Lung (tissue), 12 donors: Measurements from ENCODE around the gene LDLRAP1. TPM values are rescaled to one million over a fixed set of nuclear protein-coding genes. Genes with fewer than 3 reads are reported as not detected.

Experiments used
- ATAC-seq: fragments of 200-7000 bp; cut with Tn5 transposase; one replicate; pipeline ENCODE4 v1.9.1; 2020; ENCODE audit warnings: moderate number of reproducible peaks; ENCODE audit not compliant: insufficient read depth, low FRiP score
- DNase-seq, 3 donors: peaks; one replicate each; pipeline ENCODE4 v3.0.0-alpha.2; 2013 to 2017
- H3K27ac ChIP-seq, 2 donors: one replicate each; pipeline ENCODE4 v1.5.1; 2013; ENCODE audit warnings: mild to moderate bottlenecking in 2 of 2, moderate library complexity in 2 of 2, control low read depth in 1 of 2, inconsistent platforms in 1 of 2, low read depth in 1 of 2, low read length in 1 of 2
- H3K27me3 ChIP-seq, 3 donors: one replicate each; pipeline ENCODE4 v1.5.1; 2013; ENCODE audit warnings: low read length in 2 of 3; ENCODE audit not compliant: control insufficient read depth in 3 of 3, insufficient read depth in 3 of 3
- H3K36me3 ChIP-seq, 4 donors: one replicate each; pipeline ENCODE4 v1.5.1; 2013; ENCODE audit warnings: low read length in 4 of 4, mild to moderate bottlenecking in 1 of 4, moderate library complexity in 1 of 4; ENCODE audit not compliant: control insufficient read depth in 4 of 4, insufficient read depth in 4 of 4
- H3K4me1 ChIP-seq, 5 donors: one replicate each; pipeline ENCODE4 v1.5.1; 2013; ENCODE audit warnings: low read length in 5 of 5, mild to moderate bottlenecking in 2 of 5, moderate library complexity in 1 of 5; ENCODE audit not compliant: control insufficient read depth in 5 of 5, insufficient read depth in 5 of 5
- H3K4me3 ChIP-seq: one replicate; pipeline ENCODE4 v1.5.1; 2013; ENCODE audit warnings: mild to moderate bottlenecking, control low read depth, moderate library complexity
- H3K9ac ChIP-seq, 2 donors: one replicate each; pipeline ENCODE4 v1.5.1; 2013; ENCODE audit warnings: low read length in 2 of 2, control low read depth in 1 of 2; ENCODE audit not compliant: insufficient read depth in 1 of 2
- H3K9me3 ChIP-seq, 4 donors: one replicate each; pipeline ENCODE4 v1.5.1; 2013; ENCODE audit warnings: low read length in 3 of 4, mild to moderate bottlenecking in 1 of 4, moderate library complexity in 1 of 4; ENCODE audit not compliant: control insufficient read depth in 4 of 4, insufficient read depth in 3 of 4
- CTCF ChIP-seq: IDR thresholded peaks from 2 replicates; pipeline ENCODE4 v1.5.1; 2012; ENCODE audit warnings: mild to moderate bottlenecking; ENCODE audit errors: control extremely low read depth, extremely low read depth
- WGBS, 2 donors: extraction: QIAGEN DNeasy Blood & Tissue Kit; methylation state at CpG; one replicate each; pipeline ENCODE4 v1.1.7; 2013; 5-methylcytosine and 5-hydroxymethylcytosine counted together
- polyA plus RNA-seq, 2 donors: library from polyadenylated mRNA; stranded (reverse); fragments of 200-250 nt; gene quantifications; one replicate each; pipeline ENCODE4 v1.2.1, GENCODE V29; 2013
- total RNA-seq, 2 donors: library from RNA; depleted of rRNA in 1 of 2; stranded (reverse); fragments of >200 nt in 1 of 2; gene quantifications; one replicate each; pipeline ENCODE4 v1.2.1, GENCODE V29; 2014 to 2021
- donor health status: control.
- donor health status: control.
- donor health status: Bipolar disorder and iron deficiency.
- donor health status: healthy.
- donor health status: DM: yes; HTN: yes; CAD: no.

The LDLRAP1 gene
- total and polyA plus RNA-seq, 4 donors = 15.2 to 23.4 (median 18.3) TPM

DNA sequence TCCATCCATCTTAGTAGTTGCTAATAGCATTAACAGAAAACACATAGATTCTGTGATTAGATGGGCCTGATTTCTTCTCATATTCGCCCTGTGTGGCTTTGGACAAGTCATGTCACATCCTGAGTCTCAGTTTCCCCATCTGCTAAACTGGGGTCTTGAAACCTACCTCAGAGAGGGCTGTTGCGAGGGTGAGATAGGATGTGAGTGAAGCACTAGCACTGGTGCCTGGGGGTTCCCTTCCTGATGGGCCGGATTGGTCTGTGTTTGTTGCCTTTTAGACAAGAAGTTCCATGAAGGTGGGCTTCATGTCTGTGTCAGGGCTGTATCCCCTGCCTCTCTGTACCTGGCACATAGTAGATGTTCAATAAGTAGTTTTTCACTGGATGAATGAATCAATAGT, 69.7 kb downstream of the LDLRAP1 start:
- Histone ChIP-seq H3K4me3 (no peak overlapping the region), H3K36me3 (no peaks in the 10 kb centered on the region), H3K9me3 (no peaks in the 10 kb centered on the region), H3K27me3 (peaks cover 0 to 13% (median 3%) of the 10 kb centered on the region in 3 donors), H3K9ac (no peak overlapping the region), H3K4me1 (peaks cover 0 to 24% (median 2%) of the 10 kb centered on the region in 5 donors), H3K27ac (no peak overlapping the region)
- 94% methylated on average over 3 of the region's 3 CpGs for WGBS, 2 donors
- TF ChIP-seq CTCF = no peak
- ATAC-seq (no peak), DNase-seq (no peak)

GRCh38 chr1:25614501-25615171, 71.2 kb downstream of the LDLRAP1 start:
- peaks cover 0 to 15% (median 3%) of the 10 kb centered on the region in 3 donors for H3K27me3 ChIP-seq
- H3K4me3 ChIP-seq = no peak overlapping the region
- no peak for TF ChIP-seq CTCF
- DNase-seq = no peak
- no peaks in the 10 kb centered on the region for H3K9me3 ChIP-seq
- WGBS, 2 donors = 75 to 77% methylated on average over 4 of the region's 4 CpGs
- H3K9ac ChIP-seq = no peak overlapping the region
- H3K4me1 ChIP-seq = peaks cover 0 to 37% (median 4%) of the 10 kb centered on the region in 5 donors
- no peaks in the 10 kb centered on the region for H3K36me3 ChIP-seq
- no peak for ATAC-seq
- no peak overlapping the region for H3K27ac ChIP-seq

DNA sequence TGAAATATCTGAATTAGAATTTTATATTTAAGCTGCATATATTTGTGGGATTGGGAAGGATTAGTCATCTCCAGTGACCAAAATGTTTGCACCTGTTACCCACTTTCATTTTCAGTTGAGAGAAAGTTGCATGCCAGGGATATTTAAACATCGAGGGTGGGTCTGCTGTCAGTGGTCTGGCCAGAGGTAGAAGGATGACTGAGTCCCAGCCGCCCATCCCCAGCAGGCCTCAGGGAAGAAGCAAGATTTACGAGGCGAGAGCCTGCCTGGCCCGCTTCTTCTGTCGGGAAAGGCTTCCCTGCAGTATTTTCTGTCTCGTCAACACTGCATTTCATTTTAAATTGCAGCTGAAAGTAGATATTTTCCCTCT, 71.8 kb downstream of the LDLRAP1 start:
- Histone ChIP-seq H3K4me1 (peaks cover 0 to 32% (median 4%) of the 10 kb centered on the region in 5 donors), H3K9ac (no peak overlapping the region), H3K4me3 (no peak overlapping the region), H3K9me3 (no peaks in the 10 kb centered on the region), H3K27ac (no peak overlapping the region), H3K27me3 (peaks cover 0 to 12% (median 3%) of the 10 kb centered on the region in 3 donors), H3K36me3 (no peaks in the 10 kb centered on the region)
- ATAC-seq (no peak), DNase-seq (no peak)
- TF ChIP-seq CTCF = no peak
- WGBS, 2 donors = 72 to 77% methylated on average over 7 of the region's 7 CpGs
